GM21737 (cell line): ENCODE measurements around the gene LRRC17.
A peak's percentile ranks its signal among the peaks of the same experiment; 100 is the strongest.

ENCODE experiments used
- ATAC-seq: cut with Tn5 transposase; IDR thresholded peaks from one replicate; pipeline ENCODE4 v1.9.1; 2021; ENCODE audit warnings: mild to moderate bottlenecking, moderate library complexity; ENCODE audit not compliant: unreplicated experiment

LRRC17 gene

DNA sequence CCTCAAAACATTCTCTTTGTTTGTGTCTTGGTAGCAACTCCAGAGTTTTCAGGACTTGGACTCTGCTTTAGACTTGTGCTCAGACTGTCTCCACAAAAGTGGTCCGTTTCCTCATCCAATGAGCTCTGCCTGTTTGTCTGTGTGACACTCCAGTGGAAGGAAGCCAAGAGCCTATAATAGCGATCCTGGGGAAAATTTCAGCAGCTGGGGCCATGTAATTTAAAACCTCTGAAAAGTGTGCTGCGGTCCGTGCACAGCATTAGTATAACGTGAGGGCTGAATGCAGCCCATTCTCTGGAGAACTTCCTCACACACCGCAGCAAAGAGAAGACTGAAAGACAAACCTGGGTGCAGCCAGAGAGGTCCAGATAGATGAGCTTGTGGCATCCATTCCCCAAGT is at the start of gene LRRC17:
TSS of gene LRRC17 (plus strand) at position 259 of the 400 bp plus-strand sequence. CDS start 20,914 bp downstream, outside the sequence.
- ATAC-seq, result no peak

GRCh38 chr7:102864958-102865357 is 47.8 kb upstream of the LRRC17 start:
- ATAC-seq, result no peak

- no peak for ATAC-seq
These were observed 46.1 kb upstream of the LRRC17 start for GRCh38 chr7:102866535-102867215.

- no peak for ATAC-seq
These were observed 43.6 kb upstream of the LRRC17 start for GRCh38 chr7:102869195-102869594.

DNA sequence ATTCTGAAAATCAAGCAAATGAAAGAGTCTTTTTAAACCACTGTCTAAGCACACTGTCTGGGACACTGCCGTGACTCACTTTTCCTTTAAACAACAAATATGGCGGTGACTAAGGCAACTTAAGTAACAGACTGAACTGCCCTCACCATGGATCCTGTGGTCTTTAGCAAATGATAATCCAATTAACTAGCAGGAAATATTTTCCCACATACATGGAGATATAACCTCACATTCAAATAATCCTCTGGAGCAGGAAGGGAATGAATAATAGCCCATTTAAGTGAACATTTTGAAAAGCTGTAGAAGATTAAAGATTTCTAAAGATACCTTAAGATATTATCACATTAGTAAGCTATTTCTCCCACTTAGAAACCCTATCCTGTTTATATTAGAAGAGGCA is 40.3 kb upstream of the LRRC17 start:
- ATAC-seq, result no peak

DNA sequence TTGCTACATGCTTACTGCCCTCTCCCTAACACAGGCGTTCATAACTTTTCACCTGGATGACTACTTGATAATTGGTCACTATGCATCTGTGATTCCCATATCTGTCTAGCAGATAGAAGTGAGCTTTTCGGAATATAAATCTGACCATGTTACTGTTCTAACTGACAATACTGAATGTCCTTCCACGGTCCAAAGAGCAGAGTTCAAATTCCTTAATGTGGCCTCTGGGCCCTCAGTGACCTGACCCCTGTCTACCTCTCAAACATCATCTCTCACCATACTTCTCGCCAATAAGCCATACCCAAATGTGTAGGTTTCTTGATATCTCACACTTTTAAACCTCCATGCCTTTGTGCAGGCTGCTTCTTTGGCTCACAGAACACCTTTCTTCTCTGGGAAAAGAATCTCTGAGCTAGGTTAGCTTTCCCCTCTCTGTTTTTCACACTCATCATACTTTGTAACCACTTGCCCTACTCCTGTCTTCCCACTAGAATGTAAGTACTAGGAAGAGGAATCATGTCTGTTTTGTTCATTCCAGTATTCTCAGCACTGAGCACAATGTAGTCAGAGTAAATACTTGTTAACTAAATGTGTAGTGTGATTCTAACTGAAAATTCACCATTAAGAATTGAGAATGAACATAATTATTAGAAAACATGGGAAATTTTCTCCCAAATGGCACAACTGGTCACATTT is 39.2 kb upstream of the LRRC17 start:
- peak; percentile 21 for ATAC-seq

DNA sequence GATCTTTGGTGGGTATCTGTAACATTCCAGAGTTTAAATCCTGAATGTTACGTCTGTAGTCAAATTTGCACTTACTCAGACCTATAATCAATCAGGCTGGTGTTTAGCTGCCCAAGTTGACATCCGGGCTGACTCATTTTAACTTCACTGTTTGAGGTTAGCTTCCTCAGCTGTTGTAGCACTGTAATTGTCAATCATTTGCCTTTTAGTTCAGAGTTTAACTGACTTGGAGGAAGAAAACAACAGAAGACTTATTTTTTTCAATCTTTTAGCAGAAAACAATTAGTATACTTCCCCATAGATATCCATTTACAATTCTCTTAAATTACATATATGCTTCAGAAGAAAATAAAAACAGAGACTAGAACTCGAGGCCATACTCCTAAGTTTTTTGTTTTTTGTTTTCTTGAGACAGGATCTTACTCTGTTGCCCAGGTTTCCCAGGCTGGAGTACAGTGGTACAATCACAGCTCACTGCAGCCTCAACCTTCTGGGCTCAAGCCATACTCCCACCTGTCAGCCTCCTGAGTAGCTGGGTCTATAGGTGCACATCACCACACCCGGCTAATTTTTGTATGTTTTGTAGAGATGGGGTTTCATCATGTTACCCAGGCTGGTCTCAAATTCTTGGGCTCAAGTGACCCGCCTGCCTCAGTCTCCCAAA is 38.5 kb upstream of the LRRC17 start:
- peak; percentile 100 for ATAC-seq

GRCh38 chr7:102874966-102875365 is 37.8 kb upstream of the LRRC17 start:
- no peak for ATAC-seq

DNA sequence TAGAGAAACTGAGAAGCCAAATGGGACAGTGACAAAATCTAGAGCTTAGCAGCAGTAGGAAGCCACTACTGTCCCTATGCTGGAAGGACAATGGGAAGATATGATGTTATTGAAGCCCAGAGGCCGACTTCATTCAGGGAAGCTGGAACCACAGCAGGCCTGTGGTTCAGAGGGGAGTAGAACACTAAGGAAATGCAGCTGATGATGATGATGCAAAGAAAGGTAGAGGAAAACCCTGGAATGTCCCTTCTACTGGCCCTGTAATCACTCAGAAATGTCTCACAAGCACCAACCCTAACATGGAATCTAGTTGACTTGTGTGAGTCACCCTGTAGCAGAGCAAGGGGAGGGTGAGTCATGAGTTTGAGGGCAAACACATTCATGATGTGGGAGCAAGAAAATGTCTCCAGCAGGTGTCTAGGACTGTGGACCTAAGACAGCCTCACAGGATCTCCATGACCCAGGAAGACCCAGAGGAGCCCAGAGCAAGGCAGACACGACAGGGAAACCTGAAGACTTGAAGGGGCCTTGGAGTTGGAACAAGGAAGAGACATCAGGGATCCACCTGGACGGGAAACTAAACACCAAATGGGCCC is 37.0 kb upstream of the LRRC17 start:
- ATAC-seq, result no peak

DNA sequence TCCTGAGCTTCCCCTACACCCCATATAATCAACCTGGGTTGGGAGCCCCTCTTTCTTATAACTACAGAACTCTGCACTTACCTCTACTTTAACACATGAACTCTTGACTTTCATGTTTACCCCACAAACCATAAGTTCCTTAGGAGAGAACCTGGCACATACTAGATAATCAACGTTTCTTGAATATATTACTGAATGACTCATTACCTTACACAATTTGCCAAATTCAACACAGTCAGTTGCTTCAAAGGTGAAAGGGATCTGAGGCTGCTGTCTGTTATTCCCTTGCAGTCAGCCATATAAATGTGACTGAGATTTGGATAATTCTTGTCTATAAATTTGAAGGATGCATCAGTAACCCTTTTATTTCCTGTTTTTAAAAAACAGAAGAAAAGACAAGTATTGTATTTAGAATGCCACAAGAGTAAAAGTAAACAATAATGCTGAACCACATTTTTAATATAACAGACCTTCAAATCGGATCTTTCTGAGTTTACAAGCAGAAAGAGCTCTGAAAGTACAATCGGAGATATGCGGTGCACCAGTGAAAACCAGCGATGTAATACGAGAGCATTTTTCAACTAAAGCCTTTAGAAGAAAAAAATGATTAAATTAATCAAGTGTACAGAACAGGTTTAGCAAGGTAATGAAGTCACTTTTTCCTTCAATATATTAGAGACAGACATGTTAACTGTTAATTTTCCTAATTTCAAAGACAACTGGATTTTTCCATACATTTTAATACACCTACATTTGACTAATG is 29.5 kb upstream of the LRRC17 start:
- ATAC-seq, result no peak

- no peak for ATAC-seq
These were observed 24.1 kb upstream of the LRRC17 start for GRCh38 chr7:102888561-102889233.

DNA sequence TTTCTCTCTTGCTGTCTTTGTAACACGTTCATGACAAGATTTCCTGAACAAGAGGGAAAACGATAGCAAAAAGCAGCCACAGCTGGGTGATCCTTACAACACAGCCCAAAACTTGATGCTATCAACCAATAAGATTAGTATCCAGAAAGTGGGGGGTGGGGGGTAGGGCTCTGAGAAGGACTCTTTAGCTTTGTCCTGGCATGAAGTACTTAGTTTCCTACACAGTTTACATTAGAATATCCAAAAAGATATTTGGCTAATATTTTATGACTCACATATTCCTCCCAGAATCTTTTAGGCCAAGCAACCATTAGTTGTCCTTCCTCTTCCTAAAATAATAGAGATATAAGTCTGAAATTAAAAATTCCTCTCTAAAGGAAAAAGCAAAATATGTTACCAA is 22.9 kb upstream of the LRRC17 start:
- ATAC-seq, result no peak

DNA sequence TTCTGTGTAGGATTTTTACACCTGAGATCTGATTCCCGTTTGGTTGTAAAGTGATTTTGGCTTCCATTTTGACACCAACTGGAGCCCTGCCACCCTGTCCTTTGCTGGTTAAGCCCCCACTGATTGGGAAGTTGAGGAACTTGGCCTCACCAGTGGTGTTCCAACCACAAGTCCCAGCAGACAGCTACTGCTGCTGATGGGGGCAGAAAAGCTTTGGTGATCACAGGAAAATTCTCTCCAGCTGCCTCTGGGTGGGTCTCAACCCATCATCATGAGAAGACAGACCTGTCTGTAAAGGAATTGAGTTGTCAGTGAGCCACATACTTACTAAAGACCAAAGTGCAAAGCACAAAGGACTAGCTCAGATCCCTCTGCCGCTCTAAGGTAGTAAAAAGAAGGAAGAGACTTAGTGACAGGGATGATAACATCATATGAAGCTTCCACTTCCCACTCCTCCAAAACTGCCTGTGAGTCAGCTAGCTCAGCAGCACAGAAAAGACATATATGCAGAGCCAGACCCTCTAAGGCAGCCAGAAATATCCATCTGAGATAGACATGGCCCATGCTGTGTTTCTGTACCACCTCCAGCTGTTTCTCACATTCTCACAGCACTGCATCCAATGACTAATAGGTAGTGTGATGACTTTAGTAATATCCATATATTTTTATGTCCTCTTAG is 22.4 kb upstream of the LRRC17 start:
- ATAC-seq, result no peak

DNA sequence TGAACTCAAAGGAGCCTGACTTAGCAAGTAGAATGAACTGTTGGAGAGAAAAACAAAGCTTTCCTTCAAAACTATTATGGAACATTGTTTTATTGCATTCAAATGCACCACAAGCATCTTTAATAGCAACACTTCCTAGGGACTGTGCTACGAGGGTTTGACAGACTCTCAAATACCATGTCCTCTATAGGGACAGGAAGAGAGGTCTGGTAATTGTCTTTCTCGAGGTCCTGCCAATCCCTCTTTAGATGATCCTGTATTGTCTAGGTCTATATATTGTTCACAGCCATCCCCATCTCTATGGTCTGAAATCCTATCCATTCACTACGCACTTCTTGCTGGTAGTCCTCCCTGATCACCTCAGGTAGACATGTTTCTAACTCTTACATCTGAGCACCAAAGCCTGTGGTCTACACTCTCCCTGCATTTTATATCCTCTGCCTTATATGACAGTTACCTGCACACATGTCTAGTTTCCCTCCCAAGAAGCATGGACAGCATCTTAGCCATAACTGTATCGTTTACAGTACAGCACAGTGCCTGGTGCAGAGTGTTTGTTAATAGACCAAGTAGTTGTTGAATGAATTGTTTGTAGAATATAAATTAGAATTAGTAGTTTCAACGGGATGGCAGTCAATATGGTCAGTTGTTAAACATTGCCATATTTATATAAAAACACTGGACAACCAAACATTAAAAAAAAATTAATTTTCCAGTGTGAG is 21.7 kb upstream of the LRRC17 start:
- no peak for ATAC-seq

DNA sequence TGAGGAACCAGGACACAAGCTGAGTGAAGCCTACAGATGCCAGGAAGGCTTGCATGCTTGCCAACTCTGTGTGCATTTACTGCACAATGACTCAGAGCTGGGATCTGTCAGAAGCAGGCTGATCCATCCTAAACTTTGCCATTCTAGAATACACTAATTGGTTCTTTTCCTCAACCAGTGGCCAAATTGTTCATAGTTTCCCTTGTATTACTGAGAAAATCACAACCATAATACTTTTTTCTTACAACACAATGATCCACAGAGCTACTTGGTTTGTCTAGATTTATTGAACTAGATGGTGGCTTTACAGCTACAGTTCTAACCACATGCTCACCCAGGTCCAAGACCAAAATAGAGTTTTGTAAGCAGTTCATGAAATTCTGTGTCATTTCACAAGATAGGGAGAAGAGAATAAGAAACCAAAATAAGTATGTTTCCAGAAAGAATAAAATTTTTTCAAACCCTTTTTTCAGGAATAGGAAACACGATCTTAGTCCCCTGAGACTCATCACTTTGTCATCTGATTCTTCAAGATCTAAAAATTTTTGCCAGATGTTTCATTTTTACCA is 21.0 kb upstream of the LRRC17 start:
- no peak for ATAC-seq

DNA sequence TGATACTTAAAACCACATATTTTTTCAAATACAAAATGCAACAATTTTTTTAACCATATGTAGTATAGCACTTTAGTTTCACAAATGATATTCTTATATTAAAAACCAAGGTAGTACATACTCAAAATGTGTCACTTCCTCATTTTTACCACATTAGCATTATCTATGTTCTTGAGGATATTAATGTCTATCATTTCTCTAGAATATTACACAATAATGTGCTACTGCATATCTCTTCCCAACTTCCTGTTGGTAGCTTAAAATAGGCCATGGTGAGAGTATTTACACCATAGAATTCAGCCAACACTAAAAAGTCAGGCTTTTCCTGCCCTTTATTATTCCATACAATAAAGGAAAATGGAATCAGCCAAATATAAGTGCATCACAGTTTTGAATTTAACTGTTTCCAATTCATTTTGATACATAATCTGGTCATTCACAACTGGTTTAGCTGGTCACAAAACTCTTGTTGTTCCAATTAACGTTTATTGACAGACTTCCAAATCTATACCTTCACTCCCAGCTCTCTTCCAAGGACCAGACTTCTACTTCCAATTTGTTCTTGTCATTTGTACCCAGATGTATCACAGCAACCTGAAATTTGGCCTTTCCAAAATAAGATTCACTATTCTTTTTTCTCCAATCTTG is 20.0 kb upstream of the LRRC17 start:
- no peak for ATAC-seq

- no peak for ATAC-seq
These were observed 17.2 kb upstream of the LRRC17 start for GRCh38 chr7:102895602-102896001.

- ATAC-seq, result no peak
These were observed 16.2 kb upstream of the LRRC17 start for GRCh38 chr7:102896585-102896984.
